GM19043 (cell line): ENCODE data around the gene CCDC127.
"Not testable (repeated sequence)": the region's sequence is repeated elsewhere in the genome, so short reads cannot be mapped to it uniquely, and the experiment has no call there.

Source experiments
- ATAC-seq: cut with Tn5 transposase; IDR thresholded peaks from one replicate; pipeline ENCODE4 v1.9.1; 2021; ENCODE audit warnings: low read depth; ENCODE audit not compliant: unreplicated experiment

The CCDC127 gene

GRCh38 chr5:174876-175465 lies 43.0 kb downstream of the CCDC127 start:
- no peak for ATAC-seq

- no peak for ATAC-seq
These were observed 43.7 kb downstream of the CCDC127 start for GRCh38 chr5:174291-174600.

GRCh38 chr5:173392-174290 lies 44.3 kb downstream of the CCDC127 start:
- no peak for ATAC-seq

- no peak for ATAC-seq
These were observed 45.1 kb downstream of the CCDC127 start for GRCh38 chr5:172841-173251.

GRCh38 chr5:172421-172820 lies 45.5 kb downstream of the CCDC127 start:
- ATAC-seq, result no peak

GRCh38 chr5:171801-172331 lies 46.1 kb downstream of the CCDC127 start:
- ATAC-seq, result no peak

GRCh38 chr5:170971-171800 lies 46.8 kb downstream of the CCDC127 start:
- ATAC-seq, result no peak

- ATAC-seq, result no peak
These were observed 48.2 kb downstream of the CCDC127 start for GRCh38 chr5:169728-170094.

- ATAC-seq, result no peak
These were observed 48.8 kb downstream of the CCDC127 start for GRCh38 chr5:169071-169727.

GRCh38 chr5:167982-168660 lies 49.8 kb downstream of the CCDC127 start:
- no peak for ATAC-seq

- no peak for ATAC-seq
These were observed 50.4 kb downstream of the CCDC127 start for GRCh38 chr5:167511-167910.

- ATAC-seq, result no peak
These were observed 51.2 kb downstream of the CCDC127 start for GRCh38 chr5:166441-167372.

- not testable (repeated sequence) for ATAC-seq
These were observed 53.2 kb downstream of the CCDC127 start for GRCh38 chr5:164783-165182.

- no peak for ATAC-seq
These were observed 53.7 kb downstream of the CCDC127 start for GRCh38 chr5:164244-164643.

GRCh38 chr5:163841-164240 lies 54.1 kb downstream of the CCDC127 start:
- no peak for ATAC-seq

GRCh38 chr5:163338-163620 lies 54.7 kb downstream of the CCDC127 start:
- ATAC-seq, result no peak

- ATAC-seq, result no peak
These were observed 55.2 kb downstream of the CCDC127 start for GRCh38 chr5:162565-163337.

GRCh38 chr5:162190-162564 lies 55.8 kb downstream of the CCDC127 start:
- no peak for ATAC-seq

GRCh38 chr5:161803-162110 lies 56.2 kb downstream of the CCDC127 start:
- ATAC-seq, result no peak
